Kidney (tissue), 14 donors: ENCODE measurements around the gene RALGDS. TPM values are rescaled to one million over a fixed set of nuclear protein-coding genes. Genes with fewer than 3 reads are reported as not detected.
A peak's percentile ranks its signal among the peaks of the same experiment; 100 is the strongest.

Experiments
- DNase-seq, 5 donors: peaks; one replicate each; pipeline ENCODE4 v3.0.0-alpha.2; 2013 to 2020
- FAIRE-seq: peaks from 2 replicates; lab custom pipeline; 2012; peaks lifted over from hg19 to GRCh38; lab: Jason Lieb, UNC
- H3K27ac ChIP-seq, 2 donors: one replicate each; pipeline ENCODE4 v1.7.0; 2013; ENCODE audit warnings: low read depth in 2 of 2, low read length in 2 of 2, inconsistent platforms in 1 of 2
- H3K27me3 ChIP-seq: one replicate; pipeline ENCODE4 v1.7.1; 2013; ENCODE audit warnings: low read length, inconsistent platforms; ENCODE audit not compliant: control insufficient read depth, insufficient read depth
- H3K36me3 ChIP-seq, 3 donors: one replicate each; pipeline versions ENCODE4 v1.7.0 to v1.7.1; 2013; ENCODE audit warnings: low read length in 3 of 3, control low read depth in 1 of 3, inconsistent platforms in 1 of 3; ENCODE audit not compliant: insufficient read depth in 3 of 3, control insufficient read depth in 2 of 3
- H3K4me1 ChIP-seq, 3 donors: one replicate each; pipeline versions ENCODE4 v1.7.0 to v1.7.1; 2013; ENCODE audit warnings: low read length in 3 of 3, inconsistent platforms in 1 of 3, low read depth in 1 of 3; ENCODE audit not compliant: control insufficient read depth in 2 of 3, insufficient read depth in 2 of 3
- H3K4me3 ChIP-seq, 3 donors: one replicate each; pipeline versions ENCODE4 v1.7.0 to v1.8.1; 2013; ENCODE audit warnings: low read length in 3 of 3, control low read depth in 1 of 3, inconsistent platforms in 1 of 3
- H3K9ac ChIP-seq, 3 donors: one replicate each; pipeline versions ENCODE4 v1.7.0 to v1.7.1; 2013; ENCODE audit warnings: low read length in 3 of 3, control low read depth in 1 of 3, inconsistent platforms in 1 of 3
- H3K9me3 ChIP-seq, 3 donors: one replicate each; pipeline versions ENCODE4 v1.7.0 to v1.7.1; 2013; ENCODE audit warnings: low read length in 3 of 3, control low read depth in 1 of 3, inconsistent platforms in 1 of 3; ENCODE audit not compliant: control insufficient read depth in 2 of 3, insufficient read depth in 1 of 3
- intact Hi-C: fragments of 100-400 bp; cut with DNase I; formaldehyde crosslinking; loops from one replicate; pipeline ENCODE4 v1.11.1; 2022
- polyA plus RNA-seq: library from polyadenylated mRNA; stranded (reverse); fragments of 350-450 nt; fragmentation: Illumina TruSeq; extraction: RNeasy Lipid Tissue Mini Kit (QIAGEN cat#74804); gene quantifications from one replicate; pipeline ENCODE4 v1.2.3, GENCODE V29; 2014; ENCODE audit warnings: low read depth, low replicate concordance; ENCODE audit not compliant: insufficient read depth
- total RNA-seq: library from RNA; stranded (reverse); fragmentation: NEBNext Ultra II Directional; extraction: Animal tissue kit (Norgen Biotek cat#: 25700); gene quantifications from one replicate; pipeline ENCODE4 v1.2.1, GENCODE V29; 2021
- TF ChIP-seq, protein P1 (sequence below): IDR thresholded peaks from 3 replicates; pipeline ENCODE4 v1.5.1; 2012; ENCODE audit warnings: mild to moderate bottlenecking, moderate library complexity, borderline replicate concordance; ENCODE audit not compliant: insufficient read depth; ENCODE audit errors: extremely low read depth
- donor health status: control.
- donor health status: control.
- donor health status: control.
- donor health status: control.
- donor health status: control.
- donor health status: DM: yes; HTN: yes; CAD: no.
- donor health status: Normal renal cell carcinoma (clear cell type).

RALGDS gene
- total and polyA plus RNA-seq, 2 donors from 2014 or later = 13.0 to 43.3 TPM

DNA sequence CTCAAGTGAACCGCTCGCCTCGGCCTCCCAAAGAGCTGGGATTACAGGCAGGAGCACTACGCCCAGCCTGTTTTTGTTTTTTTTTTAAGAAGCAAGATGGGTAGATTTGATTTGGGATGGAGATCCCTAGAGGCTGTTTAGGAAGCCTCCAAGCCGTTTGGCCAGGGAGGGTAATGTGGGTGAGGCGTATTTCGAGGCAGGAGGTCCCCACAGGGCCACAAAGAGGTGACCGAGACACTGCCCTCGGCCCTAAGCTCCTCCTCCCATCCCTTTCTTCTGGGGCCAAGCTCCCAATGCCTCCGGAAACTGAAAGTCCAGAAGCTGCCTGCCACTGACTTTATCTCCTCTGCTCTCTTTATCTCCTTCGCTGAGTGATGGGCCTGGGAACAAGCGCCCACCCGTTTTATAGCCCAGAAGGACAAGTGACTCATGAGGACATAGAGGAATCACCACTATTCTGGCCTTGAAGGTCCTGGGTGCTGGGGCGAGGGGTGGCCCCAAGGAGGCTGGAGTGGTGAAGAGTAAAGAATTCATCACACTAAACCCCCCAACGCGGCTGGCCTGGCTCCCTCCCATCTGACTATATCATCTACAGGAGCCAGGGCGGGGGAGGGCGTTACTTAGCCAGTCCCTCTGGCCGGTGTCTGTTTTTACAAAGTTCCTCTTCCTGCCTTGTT, 2.0 kb upstream of the RALGDS start:
- TF ChIP-seq, protein P1, sequence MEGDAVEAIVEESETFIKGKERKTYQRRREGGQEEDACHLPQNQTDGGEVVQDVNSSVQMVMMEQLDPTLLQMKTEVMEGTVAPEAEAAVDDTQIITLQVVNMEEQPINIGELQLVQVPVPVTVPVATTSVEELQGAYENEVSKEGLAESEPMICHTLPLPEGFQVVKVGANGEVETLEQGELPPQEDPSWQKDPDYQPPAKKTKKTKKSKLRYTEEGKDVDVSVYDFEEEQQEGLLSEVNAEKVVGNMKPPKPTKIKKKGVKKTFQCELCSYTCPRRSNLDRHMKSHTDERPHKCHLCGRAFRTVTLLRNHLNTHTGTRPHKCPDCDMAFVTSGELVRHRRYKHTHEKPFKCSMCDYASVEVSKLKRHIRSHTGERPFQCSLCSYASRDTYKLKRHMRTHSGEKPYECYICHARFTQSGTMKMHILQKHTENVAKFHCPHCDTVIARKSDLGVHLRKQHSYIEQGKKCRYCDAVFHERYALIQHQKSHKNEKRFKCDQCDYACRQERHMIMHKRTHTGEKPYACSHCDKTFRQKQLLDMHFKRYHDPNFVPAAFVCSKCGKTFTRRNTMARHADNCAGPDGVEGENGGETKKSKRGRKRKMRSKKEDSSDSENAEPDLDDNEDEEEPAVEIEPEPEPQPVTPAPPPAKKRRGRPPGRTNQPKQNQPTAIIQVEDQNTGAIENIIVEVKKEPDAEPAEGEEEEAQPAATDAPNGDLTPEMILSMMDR = no peak
- DNase-seq = no peak
- no peak overlapping the region for H3K9ac ChIP-seq
- no peaks in the 10 kb centered on the region for H3K9me3 ChIP-seq
- FAIRE-seq = no peak
- no peaks in the 10 kb centered on the region for H3K27me3 ChIP-seq
- intact Hi-C loops = no loop called here
- H3K4me1 ChIP-seq = peaks cover 0 to 40% (median 12%) of the 10 kb centered on the region in 3 donors
- no peak overlapping the region for H3K4me3 ChIP-seq
- H3K36me3 ChIP-seq = no peaks in the 10 kb centered on the region
- H3K27ac ChIP-seq = no peak overlapping the region

DNA sequence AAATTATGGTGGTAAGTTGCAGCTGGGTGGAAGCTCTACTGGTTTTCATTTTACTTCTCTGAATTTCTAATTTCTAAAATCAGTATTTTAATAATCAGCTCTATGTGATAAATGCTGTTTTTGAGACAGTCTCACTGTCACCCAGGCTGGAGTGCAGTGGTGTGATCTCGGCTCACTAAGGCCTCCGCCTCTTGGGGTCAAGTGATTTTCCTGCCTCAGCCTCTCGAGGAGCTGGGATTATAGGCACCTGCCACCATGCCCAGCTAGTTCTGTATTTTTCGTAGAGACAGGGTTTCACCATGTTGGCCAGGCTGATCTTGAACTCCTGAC, 1.5 kb upstream of the RALGDS start:
- Histone ChIP-seq H3K27me3 (no peaks in the 10 kb centered on the region), H3K4me3 (no peak overlapping the region), H3K4me1 (peaks cover 0 to 43% (median 12%) of the 10 kb centered on the region in 3 donors), H3K9me3 (no peaks in the 10 kb centered on the region), H3K27ac (no peak overlapping the region), H3K36me3 (no peaks in the 10 kb centered on the region), H3K9ac (no peak overlapping the region)
- FAIRE-seq = no peak
- intact Hi-C loops = no loop called here
- DNase-seq = no peak
- TF ChIP-seq, protein P1 = no peak

DNA sequence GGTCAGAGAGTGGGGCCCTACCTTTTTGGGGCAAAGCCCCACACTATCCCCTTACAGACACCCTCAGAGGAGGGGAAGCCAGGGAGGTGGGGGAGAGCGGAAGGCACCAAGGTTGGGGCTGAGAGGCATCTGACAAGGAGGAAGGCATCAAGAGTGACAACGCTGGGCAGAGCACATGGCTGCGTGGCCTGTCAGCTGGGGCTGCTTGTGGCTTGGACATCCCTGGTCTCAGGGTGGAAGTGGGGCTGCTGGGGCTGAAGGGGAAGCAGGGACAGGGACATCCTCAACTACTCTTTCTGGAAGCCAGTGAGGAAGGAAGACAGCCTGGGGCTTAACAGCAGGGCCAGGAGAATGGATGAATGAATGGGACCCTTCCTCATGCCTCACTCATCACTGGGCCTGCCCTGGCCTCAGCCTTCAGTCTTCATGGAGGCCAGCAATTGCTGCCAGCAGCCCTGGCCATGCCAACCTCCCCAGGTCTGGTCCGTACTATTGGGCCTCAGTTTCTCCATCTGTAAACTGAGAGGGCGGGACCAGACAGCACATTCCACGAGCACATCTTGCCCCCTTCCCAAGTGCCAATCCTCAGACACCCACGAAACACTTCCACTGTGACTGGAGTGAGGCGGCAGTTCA, 993 bp upstream of the RALGDS start:
- Histone ChIP-seq H3K36me3 (no peaks in the 10 kb centered on the region), H3K4me1 (peaks cover 0 to 44% (median 12%) of the 10 kb centered on the region in 3 donors), H3K4me3 (no peak overlapping the region), H3K9ac (peak overlapping the region in 1 of 3 donors; percentile 65), H3K9me3 (no peaks in the 10 kb centered on the region), H3K27me3 (no peaks in the 10 kb centered on the region), H3K27ac (peak overlapping the region; percentile 82 to 92)
- DNase-seq (no peak), FAIRE-seq (no peak)
- TF ChIP-seq, protein P1 = no peak
- intact Hi-C loops = no loop called here
